HG03025 (cell line): ENCODE measurements around the gene SLC22A13.

Experiments
- ATAC-seq: cut with Tn5 transposase; IDR thresholded peaks from one replicate; pipeline ENCODE4 v1.9.1; 2021; ENCODE audit warnings: mild to moderate bottlenecking, moderate library complexity; ENCODE audit not compliant: unreplicated experiment, low FRiP score

SLC22A13 gene

DNA sequence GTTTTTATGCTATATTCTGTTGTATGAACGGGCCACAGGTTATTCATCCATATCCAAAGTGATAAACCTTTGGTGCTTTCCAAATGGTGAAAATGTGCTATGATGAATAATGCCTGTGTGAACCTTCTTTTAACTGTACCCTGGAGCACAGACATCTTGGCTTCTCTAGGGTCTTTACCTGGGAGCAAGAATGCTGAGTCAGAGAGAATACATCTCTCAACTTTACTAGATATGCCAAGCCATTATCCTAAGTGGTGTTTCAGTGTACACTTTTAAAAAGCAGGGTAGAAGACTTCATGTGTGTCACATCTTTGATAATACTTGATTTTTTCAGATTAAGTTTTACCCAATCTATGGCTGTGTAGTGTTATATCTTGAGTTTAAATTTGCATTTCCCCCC, 57.4 kb downstream of the SLC22A13 start:
- no peak for ATAC-seq

DNA sequence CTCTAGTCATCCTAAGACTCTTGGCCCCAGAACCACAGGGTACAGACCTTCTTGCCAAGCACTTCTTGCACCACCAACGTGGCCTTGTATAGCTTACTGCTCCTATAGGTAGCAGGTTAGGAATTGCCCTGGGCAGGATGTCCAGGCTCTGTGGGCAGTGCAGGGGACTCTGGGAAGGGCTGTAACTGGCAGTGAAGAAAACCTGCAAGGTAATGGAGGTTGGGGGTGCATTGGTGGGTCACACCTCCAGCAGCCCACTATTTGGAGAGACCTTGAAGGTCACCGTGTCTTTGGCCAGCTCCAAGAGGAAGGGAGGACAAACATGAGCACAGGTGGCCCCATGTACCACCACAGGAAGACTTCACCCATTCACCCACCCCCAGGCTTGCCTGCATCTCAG, 59.6 kb downstream of the SLC22A13 start:
- no peak for ATAC-seq

DNA sequence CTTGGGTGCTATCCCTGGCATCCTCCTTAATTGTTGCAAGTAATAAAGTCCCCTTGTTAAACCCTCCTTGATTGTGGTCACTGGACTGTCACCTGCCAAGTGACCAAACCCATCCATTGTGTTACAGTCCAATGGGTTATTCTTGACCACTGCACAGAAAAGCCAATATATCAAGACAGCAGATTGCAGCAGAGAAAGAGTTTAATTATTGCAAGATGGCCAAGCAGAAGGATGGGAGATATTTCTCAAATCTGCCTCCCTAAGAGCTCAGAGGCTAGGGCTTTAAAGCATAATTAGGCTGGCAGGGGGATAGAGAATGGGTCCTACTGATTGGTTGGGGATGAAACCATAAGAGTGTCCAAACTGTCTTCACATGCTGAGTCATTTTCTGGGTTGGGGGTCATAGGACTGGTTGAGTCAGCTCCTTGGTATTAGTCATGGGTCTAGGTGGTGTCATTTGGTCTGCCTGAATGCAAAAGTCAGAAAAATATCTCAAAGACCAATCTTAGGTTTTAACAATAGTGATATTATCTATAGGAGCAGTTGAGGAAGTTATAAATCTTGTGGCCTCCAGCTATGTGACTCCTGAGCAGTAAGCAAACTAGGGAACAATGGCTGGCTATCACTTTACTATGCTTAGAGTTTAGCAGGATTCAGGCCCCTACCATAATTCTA, 61.9 kb downstream of the SLC22A13 start:
- no peak for ATAC-seq
